Midbrain (tissue), 1 donor: ENCODE measurements around the gene CABLES2.

Source experiments
- DNase-seq: peaks from one replicate; lab custom pipeline; 2025; lab: John Stamatoyannopoulos, UW

Gene CABLES2

GRCh38 chr20:62372042-62372993, 34.8 kb downstream of the CABLES2 start:
- no peak for DNase-seq

GRCh38 chr20:62371588-62372041, 35.5 kb downstream of the CABLES2 start:
- no peak for DNase-seq

DNA sequence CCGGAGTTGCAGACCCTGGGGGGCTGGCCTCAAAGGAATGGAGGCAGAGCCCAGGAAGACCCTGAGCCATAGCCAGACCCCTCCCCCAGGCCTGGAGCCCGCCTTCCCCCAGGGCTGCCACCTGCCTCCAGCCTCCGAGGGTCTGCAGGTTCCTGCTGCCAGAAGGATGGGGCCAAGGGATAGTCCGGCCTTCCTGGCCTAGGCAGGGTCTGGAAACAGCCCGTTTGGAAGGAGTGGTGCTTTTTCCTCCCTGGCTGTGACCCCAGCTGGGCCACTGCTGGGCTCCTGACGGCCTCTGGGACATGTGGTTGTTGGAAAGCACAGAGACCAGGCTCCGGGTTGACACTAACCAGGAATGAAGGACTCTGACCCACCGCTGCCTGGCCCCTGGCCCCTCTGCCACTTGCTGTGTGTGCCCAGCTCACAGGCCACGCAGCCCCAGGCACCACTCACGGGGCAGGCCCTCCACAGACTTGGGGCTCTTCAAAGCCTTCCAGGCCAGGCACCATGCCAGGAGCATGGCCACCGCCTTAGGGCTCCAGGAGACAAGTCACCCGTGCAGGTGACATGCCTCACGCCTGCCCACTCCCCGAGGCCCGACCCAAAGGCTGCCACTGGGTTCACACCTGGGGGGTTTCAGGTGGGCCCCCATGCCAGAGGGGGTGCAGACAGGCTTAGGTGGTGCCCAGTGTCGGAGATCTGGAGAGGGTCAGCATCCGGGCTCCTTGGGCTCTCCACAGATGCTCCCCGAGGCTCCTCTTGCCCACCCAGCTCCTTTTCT, 36.1 kb downstream of the CABLES2 start:
- DNase-seq: no peak

GRCh38 chr20:62370115-62370806, 36.8 kb downstream of the CABLES2 start:
- no peak for DNase-seq

DNA sequence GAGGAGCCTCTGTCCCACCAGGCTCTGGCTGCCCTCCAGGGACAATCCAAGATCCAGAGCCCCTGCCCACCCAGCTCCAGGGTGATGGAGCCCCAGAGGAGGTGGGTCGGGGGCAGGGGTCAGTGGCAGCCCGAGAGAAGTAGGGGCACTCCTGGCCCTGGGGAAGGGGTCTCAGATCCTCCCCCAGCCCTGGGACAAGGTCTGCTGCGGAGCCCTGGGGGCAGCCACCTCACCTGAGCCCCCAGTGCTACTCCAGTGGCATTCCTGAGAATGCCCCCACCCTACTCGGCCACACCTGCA, 37.3 kb downstream of the CABLES2 start:
- DNase-seq: no peak

- peak; percentile 29 for DNase-seq
Observed at GRCh38 chr20:62368976-62369814, 37.9 kb downstream of the CABLES2 start.

DNA sequence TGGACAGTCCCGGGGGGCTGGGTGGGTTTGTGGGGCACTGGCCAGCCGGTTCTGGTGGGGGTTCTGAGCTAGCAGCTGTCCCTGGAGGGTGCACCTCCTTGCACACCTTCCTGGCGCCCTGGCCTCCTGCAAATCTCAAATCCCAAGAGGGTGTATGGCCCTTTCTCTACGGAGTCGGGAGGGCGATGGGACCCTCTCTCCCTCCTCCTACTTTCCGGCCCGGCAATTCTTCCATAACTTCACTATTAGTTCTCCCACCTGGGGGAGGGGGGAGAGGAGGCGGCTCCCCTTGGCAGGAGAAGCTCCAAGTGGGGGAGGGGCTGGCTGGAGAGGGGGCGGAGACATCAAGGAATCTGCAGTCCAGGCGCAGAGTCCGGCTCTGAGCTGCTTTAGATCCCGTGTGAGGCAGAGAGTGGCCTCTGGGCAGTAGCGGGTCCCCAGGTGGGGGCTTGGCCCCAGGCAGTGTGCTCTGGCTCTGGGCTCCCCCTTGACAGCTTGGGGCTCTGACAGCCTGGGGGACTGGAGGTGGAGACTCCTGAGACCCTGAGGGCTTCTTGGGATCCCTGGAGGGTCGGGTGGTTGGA, 38.6 kb downstream of the CABLES2 start:
- no peak for DNase-seq

DNA sequence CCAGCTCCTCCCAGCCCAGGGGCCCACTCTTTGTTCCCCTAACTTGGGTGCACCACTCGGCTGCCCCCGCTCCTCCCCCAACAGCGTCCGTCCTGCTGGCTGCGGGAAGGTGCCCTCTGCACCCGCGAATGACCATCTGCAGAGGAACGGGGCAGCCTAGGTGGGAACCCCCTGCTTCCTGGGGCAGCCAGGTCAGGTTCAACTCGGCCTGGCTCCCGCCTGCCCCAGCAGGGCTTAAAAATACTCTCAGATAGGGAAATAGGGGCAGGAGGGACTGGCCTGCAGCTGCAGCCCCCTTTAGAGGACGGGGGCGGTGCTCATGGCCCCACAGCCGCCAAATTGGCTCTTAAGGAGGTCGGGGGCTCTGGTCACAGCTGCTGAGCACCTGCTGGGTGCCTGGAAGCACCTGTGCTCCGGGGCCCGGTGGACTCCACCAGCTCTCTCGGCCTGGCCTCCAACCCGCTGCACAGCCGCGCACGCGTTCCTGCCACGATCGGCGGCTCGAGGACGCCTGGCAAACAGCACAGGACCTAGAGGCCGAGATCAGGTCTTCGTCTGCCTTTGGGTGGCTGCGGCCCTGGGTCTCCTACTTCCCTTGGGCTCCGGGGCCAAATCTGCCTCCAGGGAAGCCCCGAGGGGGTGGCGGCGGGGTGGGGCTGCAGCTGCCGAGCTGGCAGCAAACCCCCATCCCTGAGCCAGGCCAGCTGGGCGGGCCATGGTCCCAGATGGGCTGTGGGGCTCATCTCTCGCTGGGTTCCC, 39.3 kb downstream of the CABLES2 start:
- no peak for DNase-seq

GRCh38 chr20:62367136-62367632, 39.9 kb downstream of the CABLES2 start, which contains the start of gene LAMA5:
LAMA5 (minus strand) TSS chr20:62367312; CDS start chr20:62367245, 67 bp downstream.
- no peak for DNase-seq

GRCh38 chr20:62366370-62367135, 40.5 kb downstream of the CABLES2 start:
- no peak for DNase-seq

GRCh38 chr20:62365814-62366369, 41.2 kb downstream of the CABLES2 start:
- no peak for DNase-seq

GRCh38 chr20:62364911-62365736, 42.0 kb downstream of the CABLES2 start:
- DNase-seq: no peak

DNA sequence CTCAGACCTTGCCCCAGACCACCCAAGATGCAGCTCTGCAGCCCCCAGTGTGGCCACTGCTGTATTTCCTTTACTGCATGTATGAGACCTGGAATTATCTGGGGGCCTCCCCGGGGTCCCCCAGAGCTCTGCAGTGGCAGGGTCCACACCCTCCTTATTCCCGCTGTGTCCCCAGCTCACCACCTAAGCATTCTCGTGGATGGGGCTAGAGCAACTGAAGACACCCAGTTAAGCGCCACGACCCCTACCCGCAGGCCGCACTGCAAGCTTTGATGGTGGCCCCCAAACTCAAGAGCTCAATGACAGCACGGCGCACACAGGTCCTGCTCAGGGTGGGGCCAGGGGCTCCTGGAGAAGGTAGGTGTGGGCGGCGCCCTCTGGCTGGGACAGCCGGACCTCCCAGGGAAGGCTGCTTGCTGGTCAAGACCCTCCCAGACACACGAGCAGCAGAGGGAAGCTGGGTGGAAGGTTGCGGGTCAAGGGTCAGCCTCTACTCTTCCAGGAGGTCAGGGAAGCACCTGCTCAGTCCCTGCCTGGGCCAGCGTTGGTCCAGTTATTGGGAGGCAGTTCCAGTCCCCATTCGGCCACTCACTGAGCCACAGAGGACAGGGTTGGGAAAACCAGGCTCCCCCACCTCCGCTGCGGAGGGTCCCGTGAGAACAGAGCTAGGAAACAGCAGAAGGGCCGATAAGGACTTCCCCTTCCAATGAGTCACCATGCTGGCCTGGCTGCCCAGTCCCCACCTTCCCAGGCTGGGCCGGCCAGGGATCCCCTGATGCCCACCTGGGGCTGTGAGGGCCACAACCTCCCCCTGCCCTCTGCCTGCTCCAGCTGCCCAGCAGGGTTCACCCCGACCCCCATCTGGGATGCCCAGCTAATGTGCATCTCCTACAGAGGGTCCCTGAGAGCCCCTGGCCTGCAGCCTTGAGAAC, 42.9 kb downstream of the CABLES2 start:
- no peak for DNase-seq

DNA sequence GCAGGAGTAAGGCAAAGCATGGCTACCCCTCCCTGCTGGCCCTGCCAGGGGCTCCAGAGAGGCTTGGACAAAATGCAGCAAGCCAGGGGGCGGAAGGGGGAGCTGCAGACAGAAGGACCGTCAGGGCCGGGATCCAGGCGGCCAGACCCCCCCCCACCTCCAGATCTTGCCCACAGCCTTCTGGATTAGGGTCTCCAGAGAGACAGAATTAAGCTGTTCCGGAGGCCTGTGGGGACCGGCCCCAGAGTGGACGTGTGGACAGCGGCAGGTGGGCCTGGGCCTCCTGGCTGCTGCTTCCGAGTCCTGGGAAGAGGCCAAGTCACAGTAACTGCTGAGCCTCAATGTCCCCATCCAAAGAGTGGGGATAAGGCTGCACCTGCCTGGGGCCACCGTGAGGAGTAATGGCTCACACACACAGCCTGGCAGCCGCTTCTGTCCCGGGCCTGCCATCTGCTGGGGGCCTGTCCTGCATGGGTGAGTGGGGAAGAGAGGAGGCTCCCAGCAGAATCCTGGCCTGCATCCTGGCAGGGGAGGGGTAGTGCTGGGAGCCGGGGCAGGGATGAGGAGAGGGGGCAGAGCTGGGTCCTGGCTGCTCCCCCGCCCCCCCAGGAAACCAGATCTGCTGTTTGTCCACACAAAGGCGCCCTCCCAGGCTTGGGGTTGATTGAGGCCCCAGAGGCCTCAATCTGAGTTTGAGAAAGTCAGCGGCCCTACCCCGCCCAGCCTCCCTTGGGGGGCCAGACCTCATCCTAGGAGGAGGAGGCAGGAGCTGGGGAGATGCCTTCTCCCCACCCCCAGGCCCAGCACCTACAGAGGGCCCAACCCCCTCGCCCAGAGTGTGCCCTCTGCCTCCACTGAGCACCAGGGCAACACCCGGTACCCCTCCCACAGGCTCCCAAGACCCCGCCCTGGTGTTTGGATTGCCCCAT, 43.8 kb downstream of the CABLES2 start:
- DNase-seq: no peak

- no peak for DNase-seq
Observed at GRCh38 chr20:62362590-62362940, 44.5 kb downstream of the CABLES2 start.
